NCI-H2029 treated with DMSO at 0.1 percent for 48 hours (cell line): ENCODE results near the gene DUOX1.
A peak's percentile ranks its signal among the peaks of the same experiment; 100 is the strongest.

Experiments used
- DNase-seq: peaks from one replicate; lab custom pipeline; 2025; lab: John Stamatoyannopoulos, UW

The DUOX1 gene

GRCh38 chr15:45143946-45144345 is 14.2 kb downstream of the DUOX1 start:
- no peak for DNase-seq

GRCh38 chr15:45144775-45145174 is 15.0 kb downstream of the DUOX1 start:
- DNase-seq = no peak

GRCh38 chr15:45146405-45146804 is 16.6 kb downstream of the DUOX1 start:
- DNase-seq = no peak

- DNase-seq = no peak
Measured at GRCh38 chr15:45147606-45148005, 17.8 kb downstream of the DUOX1 start.

GRCh38 chr15:45148076-45149059 is 18.6 kb downstream of the DUOX1 start:
- DNase-seq = no peak

- DNase-seq = no peak
Measured at GRCh38 chr15:45149060-45149459, 19.3 kb downstream of the DUOX1 start.

- DNase-seq = no peak
Measured at GRCh38 chr15:45150481-45150880, 20.7 kb downstream of the DUOX1 start.

- no peak for DNase-seq
Measured at GRCh38 chr15:45150997-45151396, 21.2 kb downstream of the DUOX1 start.

GRCh38 chr15:45151998-45152828 is 22.4 kb downstream of the DUOX1 start:
- no peak for DNase-seq

GRCh38 chr15:45155739-45156138 is 25.9 kb downstream of the DUOX1 start:
- DNase-seq = no peak

GRCh38 chr15:45156744-45157455 is 27.1 kb downstream of the DUOX1 start:
- DNase-seq = no peak

- no peak for DNase-seq
Measured at GRCh38 chr15:45157974-45158373, 28.2 kb downstream of the DUOX1 start.

GRCh38 chr15:45161666-45162065 is 31.9 kb downstream of the DUOX1 start:
- DNase-seq = no peak

GRCh38 chr15:45162771-45163507 is 33.1 kb downstream of the DUOX1 start:
- peak; percentile 3 for DNase-seq

GRCh38 chr15:45163508-45163856 is 33.7 kb downstream of the DUOX1 start:
- no peak for DNase-seq

- no peak for DNase-seq
Measured at GRCh38 chr15:45164914-45165313, 35.1 kb downstream of the DUOX1 start.

- DNase-seq = no peak
Measured at GRCh38 chr15:45165536-45165935, 35.7 kb downstream of the DUOX1 start.

GRCh38 chr15:45166834-45167630 is 37.2 kb downstream of the DUOX1 start:
- no peak for DNase-seq

- DNase-seq = no peak
Measured at GRCh38 chr15:45167631-45168205, 37.9 kb downstream of the DUOX1 start.

- DNase-seq = no peak
Measured at GRCh38 chr15:45168286-45168685, 38.5 kb downstream of the DUOX1 start.
